Panc1 (cell line): Measurements from ENCODE around the gene CCDC102A. TPM values are rescaled to one million over a fixed set of nuclear protein-coding genes. Genes with fewer than 3 reads are reported as not detected.

Experiments used
- ATAC-seq: fragments of 200-7000 bp; cut with Tn5 transposase; 2 replicates; pipeline ENCODE4 v1.9.1; 2020; ENCODE audit warnings: mild to moderate bottlenecking, moderate library complexity
- BruUV-seq: library from RNA; stranded (reverse); fragments of 400-500 nt; replicated peaks from 2 replicates; lab custom pipeline; 2021; lab: Mats Ljungman, UMichigan
- CTCF ChIA-PET: fragments of 300-600 bp; sonication (Branson Sonifier 250); formaldehyde crosslinking; loops from one replicate; lab custom pipeline; 2022; ENCODE audit warnings: antibody characterized with exemption; lab: Charles Lee
- POLR2A ChIA-PET: fragments of 300-600 bp; sonication (Branson Sonifier 250); formaldehyde crosslinking; loops from one replicate; lab custom pipeline; 2022; ENCODE audit warnings: antibody characterized with exemption; lab: Charles Lee
- DNase-seq: peaks from one replicate; pipeline ENCODE4 v3.0.0-alpha.2; 2010; ENCODE audit warnings: low read depth, low spot score
- H3K27ac ChIP-seq: 2 replicates; pipeline ENCODE4 v1.5.1; 2011; ENCODE audit warnings: mild to moderate bottlenecking, low read length, inconsistent platforms
- H3K27me3 ChIP-seq: fragments of 200-500 bp; sonication (Bioruptor generic); 2 replicates; pipeline ENCODE4 v1.6.0; 2014; ENCODE audit warnings: low read length, inconsistent platforms; ENCODE audit not compliant: control insufficient read depth, insufficient read depth
- H3K36me3 ChIP-seq: fragments of 200-500 bp; sonication (Bioruptor generic); 2 replicates; pipeline ENCODE4 v1.5.1; 2014; ENCODE audit warnings: inconsistent platforms, mild to moderate bottlenecking, low read length, moderate library complexity; ENCODE audit not compliant: control insufficient read depth, insufficient read depth
- H3K4me1 ChIP-seq: 2 replicates; pipeline ENCODE4 v1.5.1; 2011; ENCODE audit warnings: inconsistent platforms, mild to moderate bottlenecking, low read length, moderate library complexity; ENCODE audit not compliant: control insufficient read depth, insufficient read depth
- H3K4me3 ChIP-seq, 2 experiments: 2 replicates each; pipeline ENCODE4 v1.5.1; 2011 to 2012; ENCODE audit warnings: low read depth in 2 of 2, low read length in 2 of 2, mild to moderate bottlenecking in 2 of 2, inconsistent platforms in 1 of 2, moderate library complexity in 1 of 2
- H3K9me3 ChIP-seq: fragments of 200-500 bp; sonication (Bioruptor generic); 2 replicates; pipeline ENCODE4 v1.5.1; 2014; ENCODE audit warnings: low read depth, mild to moderate bottlenecking, inconsistent platforms, low read length, moderate library complexity; ENCODE audit not compliant: control insufficient read depth, insufficient read depth
- POLR2AphosphoS5 ChIP-seq: IDR thresholded peaks from 2 replicates; pipeline ENCODE4 v1.6.1; 2012; ENCODE audit warnings: mild to moderate bottlenecking, low read depth, low read length, moderate library complexity
- REST ChIP-seq, 2 experiments: IDR thresholded peaks; 2 replicates each; pipeline ENCODE4 v1.6.1; 2011 to 2012; ENCODE audit warnings: low read depth in 2 of 2, control low read depth in 1 of 2, low read length in 1 of 2, mild to moderate bottlenecking in 1 of 2, moderate library complexity in 1 of 2; ENCODE audit not compliant: insufficient read depth in 1 of 2
- SIN3A ChIP-seq: IDR thresholded peaks from 2 replicates; pipeline ENCODE4 v1.6.1; 2012; ENCODE audit warnings: low read depth, mild to moderate bottlenecking, low read length, moderate library complexity, borderline replicate concordance; ENCODE audit not compliant: insufficient read depth
- TCF7L2 ChIP-seq: IDR thresholded peaks from 2 replicates; pipeline ENCODE4 v1.6.1; 2011; ENCODE audit warnings: mild to moderate bottlenecking, low read depth, low read length, inconsistent platforms
- in situ Hi-C: cut with HindIII; loops from 2 replicates; pipeline ENCODE4 v1.10.0; 2016; ENCODE audit warnings: low sequenced_read_pairs, low pct_unique_long_range_greater_than_20kb
- intact Hi-C: fragments of 100-400 bp; cut with micrococcal nuclease; formaldehyde crosslinking; loops from one replicate; pipeline ENCODE4 v1.10.0; 2022; ENCODE audit not compliant: unreplicated experiment
- total RNA-seq: library from RNA; stranded (reverse); gene quantifications from one replicate; pipeline ENCODE4 v1.2.1, GENCODE V29; 2021; ENCODE audit not compliant: unreplicated experiment
- TF ChIP-seq, protein P1 (sequence below): fragments of 450-650 bp; IDR thresholded peaks from 2 replicates; pipeline ENCODE4 v1.5.1; 2017; ENCODE audit warnings: mild to moderate bottlenecking

CCDC102A gene
- total RNA-seq, 1 experiment from 2014 or later, result 12.9 TPM

DNA sequence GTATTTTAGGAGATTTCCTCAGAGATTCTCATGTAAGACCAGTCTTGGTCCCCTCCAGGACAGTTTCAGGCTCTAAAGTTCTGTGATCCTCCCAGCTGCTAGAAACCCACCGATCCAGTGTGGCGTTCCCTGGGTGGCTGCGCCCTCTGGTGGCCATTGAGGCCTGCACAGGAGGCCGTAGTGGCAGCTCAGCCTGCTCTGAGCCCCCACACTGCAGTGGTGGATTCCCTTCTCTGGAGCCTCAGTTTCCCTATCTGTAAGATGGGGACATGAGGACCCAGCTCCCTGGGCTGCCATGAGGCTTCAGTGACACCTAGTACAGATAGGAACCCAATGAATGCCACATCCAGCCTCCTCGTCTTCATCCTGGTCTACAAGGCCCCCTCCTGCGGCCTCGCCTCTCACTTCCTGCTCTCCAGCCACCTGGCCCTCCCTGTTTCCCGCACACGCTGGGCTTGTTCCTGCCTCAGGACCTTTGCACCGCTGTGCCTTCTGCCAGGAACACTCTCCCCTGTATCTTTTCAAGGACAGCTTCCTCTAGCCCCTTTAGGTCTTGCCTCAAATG lies 16.5 kb downstream of the CCDC102A start:
- intact Hi-C loops (loop anchor here (5.0 to 10.0 kb wide), 3 partner anchors 55 to 218 kb away; partner anchors contain the start of gene POLR2C), in situ Hi-C loops (no loop called here)
- no TSS peak for BruUV-seq
- ChIA-PET CTCF (interaction anchor here (0.7 kb wide), 1 partner anchor 73 kb away, joined by 3 read pairs; the partner anchor contains the start of genes CIAPIN1 and COQ9), POLR2A (no interaction called here)
- H3K36me3 ChIP-seq, result no peaks in the 10 kb centered on the region
- TF ChIP-seq, protein P1, sequence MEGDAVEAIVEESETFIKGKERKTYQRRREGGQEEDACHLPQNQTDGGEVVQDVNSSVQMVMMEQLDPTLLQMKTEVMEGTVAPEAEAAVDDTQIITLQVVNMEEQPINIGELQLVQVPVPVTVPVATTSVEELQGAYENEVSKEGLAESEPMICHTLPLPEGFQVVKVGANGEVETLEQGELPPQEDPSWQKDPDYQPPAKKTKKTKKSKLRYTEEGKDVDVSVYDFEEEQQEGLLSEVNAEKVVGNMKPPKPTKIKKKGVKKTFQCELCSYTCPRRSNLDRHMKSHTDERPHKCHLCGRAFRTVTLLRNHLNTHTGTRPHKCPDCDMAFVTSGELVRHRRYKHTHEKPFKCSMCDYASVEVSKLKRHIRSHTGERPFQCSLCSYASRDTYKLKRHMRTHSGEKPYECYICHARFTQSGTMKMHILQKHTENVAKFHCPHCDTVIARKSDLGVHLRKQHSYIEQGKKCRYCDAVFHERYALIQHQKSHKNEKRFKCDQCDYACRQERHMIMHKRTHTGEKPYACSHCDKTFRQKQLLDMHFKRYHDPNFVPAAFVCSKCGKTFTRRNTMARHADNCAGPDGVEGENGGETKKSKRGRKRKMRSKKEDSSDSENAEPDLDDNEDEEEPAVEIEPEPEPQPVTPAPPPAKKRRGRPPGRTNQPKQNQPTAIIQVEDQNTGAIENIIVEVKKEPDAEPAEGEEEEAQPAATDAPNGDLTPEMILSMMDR, result peak; percentile 93
- no peak for TF ChIP-seq REST (IDR thresholded peaks at IDR 0.05; ENCODE audit: insufficient read depth in 1 of 2, low read depth in 2 of 2, low read length in 1 of 2)
- H3K4me1 ChIP-seq, result no peaks in the 10 kb centered on the region
- ATAC-seq (peak; percentile 93), DNase-seq (peak; percentile 36)
- no peak overlapping the region for H3K27ac ChIP-seq
- H3K4me3 ChIP-seq, result no peak overlapping the region
- H3K9me3 ChIP-seq, result no peaks in the 10 kb centered on the region
- no peaks in the 10 kb centered on the region for H3K27me3 ChIP-seq

- POLR2A ChIA-PET, result no interaction called here
- no TSS peak for BruUV-seq
- ATAC-seq (no peak), DNase-seq (no peak)
- Histone ChIP-seq H3K36me3 (no peaks in the 10 kb centered on the region), H3K27me3 (no peaks in the 10 kb centered on the region), H3K27ac (no peak overlapping the region), H3K4me3 (no peak overlapping the region), H3K4me1 (no peaks in the 10 kb centered on the region), H3K9me3 (no peaks in the 10 kb centered on the region)
- in situ Hi-C loops (no loop called here), intact Hi-C loops (loop anchor here (5.0 to 10.0 kb wide), 3 partner anchors 54 to 217 kb away; partner anchors contain the start of gene POLR2C)
- TF ChIP-seq TCF7L2, result no peak
- no peak for TF ChIP-seq REST (IDR thresholded peaks at IDR 0.05; ENCODE audit: insufficient read depth in 1 of 2, low read depth in 2 of 2, low read length in 1 of 2)
- TF ChIP-seq, protein P1, result no peak
- no peak for TF ChIP-seq POLR2AphosphoS5
- TF ChIP-seq SIN3A, result no peak
- CTCF ChIA-PET, result no interaction called here
Measured at GRCh38 chr16:57518922-57519321, 17.4 kb downstream of the CCDC102A start.
